Tibial nerve (tissue), 4 donors: Measurements from ENCODE around the gene DGKD. TPM values are rescaled to one million over a fixed set of nuclear protein-coding genes. Genes with fewer than 3 reads are reported as not detected.

Source experiments
- DNase-seq, 2 donors: peaks; one replicate each; pipeline ENCODE4 v3.0.0-alpha.2; 2019; ENCODE audit warnings: low spot score in 2 of 2
- H3K27ac ChIP-seq, 4 donors: fragments of 200-600 bp; sonication (generic) in 3 of 4; one replicate each; pipeline ENCODE4 v1.5.1; 2017 to 2019; ENCODE audit warnings: mild to moderate bottlenecking in 1 of 4
- H3K27me3 ChIP-seq, 2 donors: fragments of 200-600 bp; sonication (generic) in 1 of 2; one replicate each; pipeline versions ENCODE4 v1.5.1 to v1.6.0; 2017 to 2019
- H3K36me3 ChIP-seq, 3 donors: fragments of 200-600 bp; sonication (generic); one replicate each; pipeline ENCODE4 v1.5.1; 2018 to 2019
- H3K4me1 ChIP-seq, 4 donors: fragments of 200-600 bp; sonication (generic) in 3 of 4; one replicate each; pipeline ENCODE4 v1.5.1; 2017 to 2019
- H3K4me3 ChIP-seq, 4 donors: fragments of 200-600 bp; sonication (generic) in 3 of 4; one replicate each; pipeline ENCODE4 v1.5.1; 2017 to 2019; ENCODE audit warnings: mild to moderate bottlenecking in 1 of 4, moderate library complexity in 1 of 4
- H3K9me3 ChIP-seq, 4 donors: fragments of 200-600 bp; sonication (generic) in 3 of 4; one replicate each; pipeline ENCODE4 v1.5.1; 2017 to 2019
- CTCF ChIP-seq, 5 experiments: fragments of 200-600 bp in 3 of 5; fragments of 450-650 bp in 2 of 5; sonication (generic) in 3 of 5; IDR thresholded peaks; one replicate each; pipeline ENCODE4 v1.5.1; 2016 to 2019; ENCODE audit warnings: antibody characterized with exemption in 5 of 5, mild to moderate bottlenecking in 3 of 5, moderate library complexity in 2 of 5
- EP300 ChIP-seq, 2 donors: sonication (generic); formaldehyde crosslinking; IDR thresholded peaks; one replicate each; pipeline ENCODE4 v1.6.1; 2017; ENCODE audit warnings: antibody characterized with exemption in 2 of 2, mild to moderate bottlenecking in 1 of 2
- POLR2A ChIP-seq, 2 donors: fragments of 450-650 bp; IDR thresholded peaks; one replicate each; pipeline ENCODE4 v1.6.1; 2017; ENCODE audit warnings: antibody characterized with exemption in 2 of 2, mild to moderate bottlenecking in 2 of 2, moderate library complexity in 2 of 2
- WGBS, 2 donors: methylation state at CpG; one replicate each; pipeline ENCODE4 v1.1.5; 2018; 5-methylcytosine and 5-hydroxymethylcytosine counted together
- total RNA-seq, 4 donors: library from RNA; depleted of rRNA; stranded (reverse); fragments of >200 nt; gene quantifications; one replicate each; pipeline ENCODE4 v1.1.0, GENCODE V29; 2016

Gene DGKD
- total RNA-seq, 4 donors from 2014 or later = 6.5 to 11.7 (median 7.4) TPM

- no peaks in the 10 kb centered on the region for H3K9me3 ChIP-seq
- no peak for DNase-seq
- H3K4me3 ChIP-seq = no peak overlapping the region
- no peak for TF ChIP-seq POLR2A (IDR thresholded peaks at IDR 0.05)
- TF ChIP-seq EP300 (IDR thresholded peaks at IDR 0.05) = no peak
- peak in 1 of 5 experiments; percentile 59 for TF ChIP-seq CTCF (IDR thresholded peaks at IDR 0.05)
- H3K4me1 ChIP-seq = peaks cover 0 to 19% (median 0%) of the 10 kb centered on the region in 4 donors
- H3K36me3 ChIP-seq = peaks cover 0 to 14% (median 0%) of the 10 kb centered on the region in 3 donors
- no peaks in the 10 kb centered on the region for H3K27me3 ChIP-seq
- no peak overlapping the region for H3K27ac ChIP-seq
Measured at GRCh38 chr2:233404222-233404621, 49.9 kb downstream of the DGKD start.

GRCh38 chr2:233406865-233407264, 52.6 kb downstream of the DGKD start:
- H3K9me3 ChIP-seq = peaks cover 0 to 12% (median 0%) of the 10 kb centered on the region in 4 donors
- TF ChIP-seq POLR2A (IDR thresholded peaks at IDR 0.05) (no peak), CTCF (IDR thresholded peaks at IDR 0.05) (no peak), EP300 (IDR thresholded peaks at IDR 0.05) (no peak)
- no peak for DNase-seq
- H3K36me3 ChIP-seq = peaks cover 0 to 6% (median 0%) of the 10 kb centered on the region in 3 donors
- peaks cover 0 to 25% (median 4%) of the 10 kb centered on the region in 4 donors for H3K4me1 ChIP-seq
- H3K4me3 ChIP-seq = no peak overlapping the region
- WGBS, 2 donors = 74 to 88% methylated on average over 2 of the region's 2 CpGs
- H3K27me3 ChIP-seq = no peaks in the 10 kb centered on the region
- no peak overlapping the region for H3K27ac ChIP-seq

- Histone ChIP-seq H3K27me3 (no peaks in the 10 kb centered on the region), H3K27ac (no peak overlapping the region), H3K4me1 (peaks cover 0 to 25% (median 4%) of the 10 kb centered on the region in 4 donors), H3K9me3 (peaks cover 0 to 18% (median 0%) of the 10 kb centered on the region in 4 donors), H3K4me3 (no peak overlapping the region), H3K36me3 (peaks cover 0 to 6% (median 0%) of the 10 kb centered on the region in 3 donors)
- TF ChIP-seq EP300 (IDR thresholded peaks at IDR 0.05) (peak in 1 of 2 donors; percentile 54), POLR2A (IDR thresholded peaks at IDR 0.05) (no peak)
- 64 to 65% methylated on average over 8 of the region's 8 CpGs for WGBS, 2 donors
- DNase-seq = no peak
Measured at GRCh38 chr2:233407771-233408181, 53.5 kb downstream of the DGKD start.

- no peak for DNase-seq
- WGBS, 2 donors = 73 to 77% methylated on average over 9 of the region's 9 CpGs
- Histone ChIP-seq H3K36me3 (peaks cover 0 to 6% (median 0%) of the 10 kb centered on the region in 3 donors), H3K27me3 (no peaks in the 10 kb centered on the region), H3K9me3 (peaks cover 0 to 18% (median 0%) of the 10 kb centered on the region in 4 donors), H3K4me3 (no peak overlapping the region), H3K27ac (peak overlapping the region in 1 of 4 donors; percentile 27), H3K4me1 (peaks cover 0 to 26% (median 6%) of the 10 kb centered on the region in 4 donors)
- TF ChIP-seq POLR2A (IDR thresholded peaks at IDR 0.05) (no peak), EP300 (IDR thresholded peaks at IDR 0.05) (no peak), CTCF (IDR thresholded peaks at IDR 0.05) (no peak)
Measured at GRCh38 chr2:233408366-233409285, 54.3 kb downstream of the DGKD start.

GRCh38 chr2:233409286-233409991, 55.1 kb downstream of the DGKD start:
- WGBS, 2 donors = 31 to 42% methylated on average over 6 of the region's 6 CpGs
- DNase-seq = no peak
- H3K36me3 ChIP-seq = peaks cover 0 to 6% (median 0%) of the 10 kb centered on the region in 3 donors
- H3K4me1 ChIP-seq = peaks cover 0 to 34% (median 12%) of the 10 kb centered on the region in 4 donors
- peak overlapping the region in 1 of 4 donors; percentile 38 for H3K27ac ChIP-seq
- TF ChIP-seq EP300 (IDR thresholded peaks at IDR 0.05) = no peak
- TF ChIP-seq POLR2A (IDR thresholded peaks at IDR 0.05) = no peak
- TF ChIP-seq CTCF (IDR thresholded peaks at IDR 0.05) = no peak
- no peaks in the 10 kb centered on the region for H3K27me3 ChIP-seq
- peaks cover 0 to 18% (median 0%) of the 10 kb centered on the region in 4 donors for H3K9me3 ChIP-seq
- no peak overlapping the region for H3K4me3 ChIP-seq
